ENCODE measurements around the gene NOD2.

The NOD2 gene

DNA sequence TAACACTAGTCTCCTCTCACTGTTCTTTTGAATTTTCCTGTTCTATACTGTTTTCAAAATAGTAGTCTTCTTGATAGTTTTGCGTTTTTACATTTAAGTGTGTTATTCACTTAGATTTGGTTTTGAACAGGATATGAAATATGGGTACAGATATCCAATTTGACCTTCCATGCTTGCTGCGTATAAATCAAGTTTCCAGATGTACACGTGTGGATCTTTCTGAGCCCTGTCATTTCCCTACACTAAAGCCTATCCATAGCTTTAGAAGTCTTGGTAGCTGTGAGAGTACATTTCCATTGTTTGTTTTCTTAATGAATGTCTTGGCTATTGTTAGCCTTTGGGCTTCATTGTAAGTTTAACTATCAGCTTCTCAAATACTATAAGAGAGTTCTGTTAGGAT, 68.8 kb downstream of the NOD2 start:
- TF ChIP-seq, protein P1, sequence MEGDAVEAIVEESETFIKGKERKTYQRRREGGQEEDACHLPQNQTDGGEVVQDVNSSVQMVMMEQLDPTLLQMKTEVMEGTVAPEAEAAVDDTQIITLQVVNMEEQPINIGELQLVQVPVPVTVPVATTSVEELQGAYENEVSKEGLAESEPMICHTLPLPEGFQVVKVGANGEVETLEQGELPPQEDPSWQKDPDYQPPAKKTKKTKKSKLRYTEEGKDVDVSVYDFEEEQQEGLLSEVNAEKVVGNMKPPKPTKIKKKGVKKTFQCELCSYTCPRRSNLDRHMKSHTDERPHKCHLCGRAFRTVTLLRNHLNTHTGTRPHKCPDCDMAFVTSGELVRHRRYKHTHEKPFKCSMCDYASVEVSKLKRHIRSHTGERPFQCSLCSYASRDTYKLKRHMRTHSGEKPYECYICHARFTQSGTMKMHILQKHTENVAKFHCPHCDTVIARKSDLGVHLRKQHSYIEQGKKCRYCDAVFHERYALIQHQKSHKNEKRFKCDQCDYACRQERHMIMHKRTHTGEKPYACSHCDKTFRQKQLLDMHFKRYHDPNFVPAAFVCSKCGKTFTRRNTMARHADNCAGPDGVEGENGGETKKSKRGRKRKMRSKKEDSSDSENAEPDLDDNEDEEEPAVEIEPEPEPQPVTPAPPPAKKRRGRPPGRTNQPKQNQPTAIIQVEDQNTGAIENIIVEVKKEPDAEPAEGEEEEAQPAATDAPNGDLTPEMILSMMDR (IDR thresholded peaks at IDR 0.05; ENCODE audit: borderline replicate concordance, control extremely low read depth, extremely low read depth, insufficient read depth, missing control alignments): no peak
- in situ Hi-C loops (cut with MboI; ENCODE audit: low sequenced_read_pairs, unreplicated experiment): no loop called here
- DNase-seq (ENCODE audit: low spot score): no peak

DNA sequence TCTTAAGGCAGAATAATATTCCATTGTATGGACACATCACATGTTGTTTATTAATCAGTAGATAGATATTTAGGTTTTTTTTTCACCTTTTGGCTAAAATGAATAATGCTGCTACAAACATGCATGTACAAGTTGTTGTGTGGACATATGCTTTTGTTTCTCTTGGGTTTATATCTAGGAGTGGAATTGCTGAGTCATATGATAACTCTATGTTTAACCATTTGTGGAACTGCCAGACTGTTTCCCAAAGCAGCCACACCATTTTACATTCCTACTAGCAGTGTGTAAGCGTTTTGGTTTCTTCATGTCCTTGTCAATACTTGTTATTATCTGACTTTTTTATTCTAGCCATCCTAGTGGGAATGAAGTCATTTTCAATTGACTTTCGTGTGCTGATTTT, 69.8 kb downstream of the NOD2 start:
- no peak for DNase-seq (ENCODE audit: low spot score)
- in situ Hi-C loops (cut with MboI; ENCODE audit: low sequenced_read_pairs, unreplicated experiment): no loop called here
- TF ChIP-seq, protein P1 (IDR thresholded peaks at IDR 0.05; ENCODE audit: borderline replicate concordance, control extremely low read depth, extremely low read depth, insufficient read depth, missing control alignments): no peak

DNA sequence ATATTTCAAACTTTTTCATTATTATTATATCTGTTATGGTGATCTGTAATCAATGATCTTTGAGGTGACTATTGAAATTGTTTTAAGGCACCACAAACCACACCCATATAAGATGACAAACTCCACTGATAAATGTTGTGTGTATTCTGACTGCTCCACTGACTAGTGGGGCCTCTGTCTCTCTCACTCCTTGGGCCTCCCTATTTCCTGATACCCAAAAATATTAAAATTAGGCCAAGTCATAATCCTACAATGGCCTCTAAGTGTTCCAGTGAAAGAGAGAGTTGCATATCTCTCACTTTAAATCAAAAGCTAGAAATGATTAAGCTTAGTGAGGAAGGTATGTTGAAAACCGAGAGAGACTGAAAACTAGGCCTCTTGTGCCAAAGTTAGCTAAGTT, 71.9 kb downstream of the NOD2 start:
- DNase-seq (ENCODE audit: low spot score): no peak
- in situ Hi-C loops (cut with MboI; ENCODE audit: low sequenced_read_pairs, unreplicated experiment): no loop called here
- TF ChIP-seq, protein P1 (IDR thresholded peaks at IDR 0.05; ENCODE audit: borderline replicate concordance, control extremely low read depth, extremely low read depth, insufficient read depth, missing control alignments): no peak

DNA sequence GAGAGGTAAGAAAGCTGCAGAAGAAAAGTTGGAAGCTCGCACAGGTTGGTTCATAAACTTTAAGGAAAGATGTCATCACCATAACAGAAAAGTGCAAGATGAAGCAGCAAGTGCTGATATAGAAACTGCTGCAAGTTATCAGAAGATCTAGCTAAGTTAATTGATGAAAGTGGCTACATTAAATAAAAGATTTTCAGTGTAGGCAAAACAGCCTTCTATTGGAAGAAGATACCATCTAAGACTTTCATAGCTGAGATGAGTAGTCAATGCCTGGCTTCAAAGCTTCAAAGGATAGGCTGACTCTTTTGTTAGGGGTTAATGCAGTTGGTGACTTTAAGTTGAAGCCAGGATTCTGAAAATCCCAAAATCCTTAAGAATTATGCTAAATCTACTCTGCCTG, 72.5 kb downstream of the NOD2 start:
- in situ Hi-C loops (cut with MboI; ENCODE audit: low sequenced_read_pairs, unreplicated experiment): no loop called here
- no peak for DNase-seq (ENCODE audit: low spot score)
- TF ChIP-seq, protein P1 (IDR thresholded peaks at IDR 0.05; ENCODE audit: borderline replicate concordance, control extremely low read depth, extremely low read depth, insufficient read depth, missing control alignments): no peak

DNA sequence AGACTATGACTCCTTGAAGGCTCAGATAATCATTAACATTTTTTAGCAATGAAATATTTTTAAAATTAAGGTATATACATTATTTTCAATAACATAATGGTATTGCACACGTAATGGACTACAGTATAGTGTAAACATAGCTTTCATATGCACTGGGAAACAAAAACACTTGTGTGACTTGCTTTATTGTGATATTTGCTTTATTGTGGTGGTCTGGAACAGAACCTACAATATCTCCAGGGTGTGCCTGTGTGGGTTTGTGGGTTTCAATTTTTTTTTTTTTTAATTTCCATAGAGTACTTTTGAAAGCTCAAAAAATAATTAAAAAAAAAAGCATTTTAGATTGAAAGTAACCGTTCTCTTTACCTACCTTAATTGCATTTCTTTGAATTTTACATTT, 73.8 kb downstream of the NOD2 start:
- DNase-seq (ENCODE audit: low spot score): no peak
- TF ChIP-seq, protein P1 (IDR thresholded peaks at IDR 0.05; ENCODE audit: borderline replicate concordance, control extremely low read depth, extremely low read depth, insufficient read depth, missing control alignments): no peak
- in situ Hi-C loops (cut with MboI; ENCODE audit: low sequenced_read_pairs, unreplicated experiment): no loop called here

DNA sequence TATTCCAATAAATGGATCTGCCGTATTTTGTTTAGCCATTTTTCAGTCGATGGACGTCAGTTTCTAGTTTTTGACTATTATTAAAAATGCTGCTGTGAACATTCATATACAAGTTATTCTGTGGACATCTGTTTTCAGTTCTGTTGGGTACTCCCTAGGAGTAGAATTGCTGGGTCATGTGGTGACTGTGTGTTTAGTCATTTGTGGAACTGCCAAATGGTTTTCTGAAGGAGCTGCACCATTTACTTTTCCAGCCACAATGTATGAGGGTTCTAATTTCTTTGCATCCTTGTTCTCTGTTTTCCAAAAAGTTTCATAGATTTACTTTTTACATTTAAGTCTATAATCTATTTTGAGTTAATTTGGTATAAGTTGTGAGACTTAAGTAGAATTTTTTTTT, 78.0 kb downstream of the NOD2 start:
- DNase-seq (ENCODE audit: low spot score): no peak
- in situ Hi-C loops (cut with MboI; ENCODE audit: low sequenced_read_pairs, unreplicated experiment): no loop called here

More for the DNA sequence above, 78.0 kb downstream of the NOD2 start:
- TF ChIP-seq, protein P1 (IDR thresholded peaks at IDR 0.05; ENCODE audit: borderline replicate concordance, control extremely low read depth, extremely low read depth, insufficient read depth, missing control alignments): no peak

Measured in GM13976 (cell line).